HUES64 (cell line): ENCODE measurements around the gene PLEK.
"Not testable (repeated sequence)": the region's sequence is repeated elsewhere in the genome, so short reads cannot be mapped to it uniquely, and the experiment has no call there.

Experiments
- H3K27ac ChIP-seq: 2 replicates; pipeline ENCODE4 v1.7.0; 2013; ENCODE audit warnings: low read depth, low read length, inconsistent platforms
- H3K27me3 ChIP-seq: 2 replicates; pipeline ENCODE4 v1.6.1; 2013; ENCODE audit warnings: mild to moderate bottlenecking, low read length; ENCODE audit not compliant: insufficient read depth
- H3K36me3 ChIP-seq: 2 replicates; pipeline ENCODE4 v1.6.1; 2013; ENCODE audit warnings: mild to moderate bottlenecking, low read length; ENCODE audit not compliant: insufficient read depth
- H3K4me1 ChIP-seq: 2 replicates; pipeline ENCODE4 v1.6.1; 2013; ENCODE audit warnings: mild to moderate bottlenecking, low read length, moderate library complexity; ENCODE audit not compliant: insufficient read depth
- H3K4me3 ChIP-seq: 2 replicates; pipeline ENCODE4 v1.5.1; 2013; ENCODE audit warnings: mild to moderate bottlenecking, low read length, moderate library complexity
- H3K9ac ChIP-seq: 2 replicates; pipeline ENCODE4 v1.6.1; 2013; ENCODE audit warnings: mild to moderate bottlenecking, low read depth, low read length
- H3K9me3 ChIP-seq: 2 replicates; pipeline ENCODE4 v1.6.1; 2013; ENCODE audit warnings: low read depth, low read length; ENCODE audit not compliant: insufficient read depth
- WGBS: fragments of 150-250, 120-280 bp; methylation state at CpG from one replicate; pipeline ENCODE4 v1.1.7; 2013; ENCODE audit warnings: missing lambda C conversion rate; 5-methylcytosine and 5-hydroxymethylcytosine counted together

The PLEK gene

DNA sequence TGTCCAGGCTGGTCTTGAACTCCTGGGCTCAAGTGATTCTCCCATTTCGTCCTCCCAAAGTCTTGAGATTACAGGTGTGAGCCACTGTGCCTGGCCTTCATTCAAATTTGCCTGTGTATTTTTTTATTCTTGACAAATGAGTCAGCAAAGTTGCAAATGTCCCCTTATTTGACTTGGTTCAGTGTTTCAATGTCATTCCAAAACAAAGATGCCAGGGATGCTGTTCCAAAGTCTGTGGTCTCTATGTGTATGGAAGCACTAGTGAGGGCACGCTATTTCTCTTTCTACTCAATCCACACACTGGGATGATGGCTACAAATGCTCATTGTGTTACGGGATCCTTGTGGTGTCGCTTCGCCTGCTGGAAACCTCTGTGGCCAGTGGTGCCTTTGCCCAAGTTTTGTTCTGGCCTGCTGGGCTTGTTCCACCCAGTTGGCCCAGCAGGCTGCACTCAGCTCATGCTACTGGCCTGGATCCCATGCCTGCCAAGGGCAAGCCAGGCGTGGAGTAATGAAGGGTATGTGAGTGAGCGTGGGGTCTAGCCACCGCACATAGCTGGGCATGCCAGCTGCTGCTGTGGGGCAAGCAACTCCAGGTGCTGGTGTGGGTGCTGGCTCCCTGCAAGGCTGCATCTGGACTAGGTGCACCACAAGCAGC is 66.4 kb downstream of the PLEK start:
- Histone ChIP-seq H3K9ac (no peak overlapping the region), H3K9me3 (0 out of 2 replicates have a peak, but pooled peaks cover 2% of the 10 kb centered on the region), H3K27me3 (no peaks in the 10 kb centered on the region)

DNA sequence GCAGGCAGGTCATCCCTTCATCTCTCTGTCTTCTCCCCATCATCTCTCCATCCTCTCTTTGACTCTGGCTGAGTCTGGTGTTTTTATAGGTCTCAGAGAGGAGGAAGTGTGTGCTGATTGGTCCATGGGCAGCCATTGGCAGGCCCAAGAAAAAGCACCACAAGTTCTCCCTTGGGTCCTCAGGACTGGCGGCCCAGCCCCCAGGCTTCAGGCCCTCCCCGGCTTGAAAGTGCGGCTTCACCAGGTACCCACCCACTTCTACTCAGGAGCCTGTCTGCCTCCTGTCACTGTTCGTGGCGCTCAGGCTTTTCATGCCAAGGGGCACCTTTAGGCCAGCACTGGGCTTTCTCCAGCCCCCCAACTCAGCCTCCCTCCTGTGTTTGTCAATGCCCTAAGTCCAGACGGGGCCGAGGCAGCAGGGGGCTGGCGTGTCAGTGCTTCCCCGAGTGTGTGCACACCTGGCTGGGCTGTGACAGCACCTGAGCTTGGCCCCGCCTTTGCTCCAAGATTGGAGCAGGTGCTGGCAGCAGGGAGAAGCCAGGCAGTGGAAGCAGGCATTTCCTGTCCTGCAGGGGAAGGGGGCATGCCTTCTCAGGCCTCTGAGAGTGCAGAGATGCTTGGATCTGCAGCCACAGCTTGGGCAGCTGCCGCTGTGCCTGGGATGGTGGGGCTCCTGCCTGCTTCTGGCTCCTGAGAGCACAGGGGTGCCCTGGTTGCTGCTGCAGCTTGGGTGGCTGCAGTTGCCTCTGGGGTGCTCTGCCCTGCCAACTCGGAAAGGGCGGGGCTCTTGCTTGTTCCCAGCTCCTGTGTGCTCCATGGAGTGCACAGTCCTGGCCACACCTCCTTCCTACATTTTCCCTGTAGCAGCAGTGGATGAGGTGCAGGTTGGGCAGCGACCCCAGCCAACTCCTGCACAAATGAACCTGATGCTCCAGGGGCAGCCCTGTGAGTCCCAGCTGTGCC is 67.9 kb downstream of the PLEK start:
- Histone ChIP-seq H3K27me3 (no peaks in the 10 kb centered on the region), H3K9ac (no peak overlapping the region), H3K27ac (no peak overlapping the region), H3K4me3 (no peak overlapping the region), H3K4me1 (no peaks in the 10 kb centered on the region), H3K36me3 (no peaks in the 10 kb centered on the region), H3K9me3 (0 out of 2 replicates have a peak, but pooled peaks cover 2% of the 10 kb centered on the region)
- 77% methylated on average over 14 of the region's 14 CpGs for WGBS

More for the DNA sequence above, 66.4 kb downstream of the PLEK start:
- Histone ChIP-seq H3K36me3 (no peaks in the 10 kb centered on the region), H3K4me1 (no peaks in the 10 kb centered on the region), H3K27ac (no peak overlapping the region), H3K4me3 (no peak overlapping the region)
- 83% methylated on average over 8 of the region's 8 CpGs for WGBS

DNA sequence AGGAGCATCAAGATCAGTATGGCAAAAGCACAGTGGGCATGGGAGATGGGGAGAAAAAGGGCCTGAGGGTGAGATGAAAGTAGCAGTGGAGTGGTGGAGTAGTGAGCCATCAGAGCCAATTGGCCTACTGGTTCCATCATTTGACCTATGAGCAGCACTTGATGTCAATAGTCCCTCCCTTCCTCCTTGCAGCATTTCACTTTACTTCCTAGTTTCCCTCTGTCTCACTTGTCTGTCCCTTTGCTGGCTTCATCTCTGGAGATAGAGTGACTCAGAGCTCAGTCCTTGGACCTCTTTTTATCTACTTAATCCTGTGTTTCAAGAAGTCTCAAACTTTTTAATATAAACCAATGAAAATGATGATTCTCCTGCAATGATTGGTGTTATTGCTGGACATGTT is 69.9 kb downstream of the PLEK start:
- Histone ChIP-seq H3K36me3 (no peaks in the 10 kb centered on the region), H3K27ac (no peak overlapping the region), H3K4me1 (no peaks in the 10 kb centered on the region)

DNA sequence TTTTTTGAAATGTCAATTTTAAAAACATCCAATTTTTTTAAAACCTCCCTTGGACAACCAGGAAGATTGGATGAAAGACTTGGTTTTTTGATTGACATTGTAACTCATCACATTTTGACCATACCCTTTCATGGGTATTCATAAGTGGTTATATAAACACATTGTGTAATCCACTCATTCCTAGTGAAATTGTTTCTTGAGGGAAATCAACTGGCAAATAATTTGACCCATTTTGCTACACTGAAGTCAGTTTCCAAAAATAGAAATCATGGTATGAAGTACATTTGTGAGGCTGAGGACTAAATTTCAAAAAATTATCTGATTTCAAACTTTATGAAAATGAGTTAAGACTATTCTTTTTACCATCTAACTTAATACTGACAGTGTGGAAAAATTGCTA is 70.5 kb downstream of the PLEK start:
- Histone ChIP-seq H3K4me3 (no peak overlapping the region), H3K9ac (no peak overlapping the region), H3K27ac (no peak overlapping the region), H3K27me3 (no peaks in the 10 kb centered on the region), H3K4me1 (no peaks in the 10 kb centered on the region), H3K36me3 (no peaks in the 10 kb centered on the region), H3K9me3 (0 out of 2 replicates have a peak, but pooled peaks cover 2% of the 10 kb centered on the region)

More for the DNA sequence above, 69.9 kb downstream of the PLEK start:
- Histone ChIP-seq H3K9me3 (0 out of 2 replicates have a peak, but pooled peaks cover 2% of the 10 kb centered on the region), H3K9ac (no peak overlapping the region), H3K4me3 (no peak overlapping the region), H3K27me3 (no peaks in the 10 kb centered on the region)

DNA sequence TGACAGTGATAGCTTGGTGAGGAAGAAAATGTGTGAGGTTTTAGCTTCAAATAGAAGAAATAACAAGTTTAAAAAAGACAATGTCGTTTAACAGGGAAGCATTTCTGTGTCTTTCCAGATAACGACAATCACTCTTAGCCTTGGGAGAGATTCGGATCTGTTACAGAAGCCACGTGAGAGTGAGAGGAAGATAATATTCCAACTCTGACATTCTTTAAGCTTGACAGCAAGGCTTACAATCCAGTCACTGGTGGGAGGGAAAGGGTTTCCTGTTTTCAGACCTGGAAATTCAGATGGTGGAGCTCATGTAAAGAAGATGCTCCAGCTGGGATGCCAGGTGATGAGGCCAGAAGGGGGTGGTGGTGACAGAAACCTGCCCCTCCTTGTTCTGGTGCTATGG is 71.2 kb downstream of the PLEK start:
- H3K4me1 ChIP-seq = no peaks in the 10 kb centered on the region
- no peaks in the 10 kb centered on the region for H3K36me3 ChIP-seq
- no peak overlapping the region for H3K9ac ChIP-seq
- no peak overlapping the region for H3K4me3 ChIP-seq
- 85% methylated on average over 4 of the region's 4 CpGs for WGBS
- H3K27me3 ChIP-seq = no peaks in the 10 kb centered on the region
- no peak overlapping the region for H3K27ac ChIP-seq
- H3K9me3 ChIP-seq = 0 out of 2 replicates have a peak, but pooled peaks cover 2% of the 10 kb centered on the region

DNA sequence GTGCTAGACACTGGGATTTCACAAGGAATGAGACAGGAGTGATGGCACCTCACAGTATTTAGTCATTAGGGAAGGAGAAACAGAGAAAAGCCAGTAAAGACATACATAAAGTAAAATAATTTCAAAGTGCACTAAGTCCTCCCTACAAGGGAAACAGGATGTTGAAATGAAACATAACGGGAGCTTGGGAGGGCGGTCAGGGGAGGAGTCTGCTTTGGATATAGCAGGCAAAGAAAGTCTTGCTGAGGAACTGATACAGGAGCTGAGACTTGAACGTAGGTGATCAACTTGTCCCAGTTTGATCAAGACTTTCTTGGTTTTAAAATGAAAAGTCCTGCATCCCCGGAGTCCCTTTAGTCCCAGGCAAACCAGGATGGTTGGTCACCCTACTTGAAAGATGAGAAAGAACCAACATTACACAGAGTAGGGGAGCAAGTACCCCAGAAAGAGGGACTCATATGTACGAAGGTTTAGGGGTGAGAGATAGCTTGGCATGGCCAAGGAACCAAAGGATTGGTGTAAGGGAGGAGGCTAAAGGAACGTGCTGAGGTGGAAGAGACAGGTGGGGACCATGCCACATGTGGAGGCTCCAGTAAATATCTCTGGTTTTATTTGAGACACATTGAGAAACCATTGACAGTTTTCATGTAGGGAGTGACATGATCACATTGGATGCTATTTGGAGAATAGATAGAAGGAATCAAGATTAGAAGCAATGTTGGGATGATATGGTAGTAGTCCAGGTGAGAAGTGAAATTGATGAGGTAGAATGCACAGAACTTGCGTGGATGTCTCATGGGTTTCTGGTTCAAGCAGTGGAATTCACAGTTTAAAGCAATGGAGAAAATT is 73.6 kb downstream of the PLEK start:
- 90% methylated on average over 7 of the region's 7 CpGs for WGBS
- H3K4me3 ChIP-seq = no peak overlapping the region

DNA sequence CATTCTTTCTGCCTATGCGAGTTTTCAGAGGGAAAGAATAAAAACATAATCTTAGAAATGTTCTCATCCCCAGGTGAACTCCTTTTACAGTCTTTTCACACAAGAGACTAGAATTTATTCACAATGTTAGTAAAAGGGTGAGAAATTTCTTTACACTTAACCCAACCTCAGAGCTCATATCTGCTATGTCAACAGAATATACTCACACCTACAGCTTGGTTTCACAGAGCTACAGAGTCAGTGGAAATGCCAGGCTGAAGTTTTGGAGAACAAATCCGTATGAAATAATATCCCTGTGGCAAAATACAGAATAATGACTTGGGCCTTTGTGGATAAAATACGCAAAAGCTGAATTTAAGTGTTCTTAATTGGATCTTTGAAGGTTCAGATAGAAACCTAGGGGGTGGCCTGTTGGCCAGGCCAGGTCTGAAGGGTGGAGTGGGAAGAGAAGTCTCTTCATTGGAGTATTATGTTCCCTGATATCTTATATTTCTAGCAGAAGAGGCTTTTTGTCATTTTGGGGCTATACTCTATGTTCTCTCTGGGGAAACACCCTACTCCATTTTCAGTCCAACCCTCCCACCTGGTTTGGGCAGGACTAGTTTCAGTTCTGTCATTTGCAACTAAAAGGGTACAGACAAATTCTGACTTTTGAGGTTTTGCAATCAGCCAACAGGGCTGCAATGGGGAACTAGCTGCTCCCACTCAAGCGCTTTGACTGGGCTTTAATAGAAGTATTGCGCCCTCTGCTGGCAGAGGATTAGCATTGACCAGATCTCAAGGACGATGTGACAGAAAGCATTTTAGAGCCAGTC is 76.3 kb downstream of the PLEK start:
- H3K4me3 ChIP-seq = no peak overlapping the region
- no peak overlapping the region for H3K27ac ChIP-seq
- H3K9me3 ChIP-seq = no peaks in the 10 kb centered on the region
- H3K9ac ChIP-seq = no peak overlapping the region
- H3K27me3 ChIP-seq = no peaks in the 10 kb centered on the region
- no peaks in the 10 kb centered on the region for H3K4me1 ChIP-seq
- no peaks in the 10 kb centered on the region for H3K36me3 ChIP-seq
- WGBS = 46% methylated on average over 6 of the region's 6 CpGs

More for the DNA sequence above, 73.6 kb downstream of the PLEK start:
- H3K36me3 ChIP-seq = no peaks in the 10 kb centered on the region
- H3K4me1 ChIP-seq = no peaks in the 10 kb centered on the region
- no peak overlapping the region for H3K27ac ChIP-seq
- no peak overlapping the region for H3K9ac ChIP-seq
- no peaks in the 10 kb centered on the region for H3K9me3 ChIP-seq
- no peaks in the 10 kb centered on the region for H3K27me3 ChIP-seq

DNA sequence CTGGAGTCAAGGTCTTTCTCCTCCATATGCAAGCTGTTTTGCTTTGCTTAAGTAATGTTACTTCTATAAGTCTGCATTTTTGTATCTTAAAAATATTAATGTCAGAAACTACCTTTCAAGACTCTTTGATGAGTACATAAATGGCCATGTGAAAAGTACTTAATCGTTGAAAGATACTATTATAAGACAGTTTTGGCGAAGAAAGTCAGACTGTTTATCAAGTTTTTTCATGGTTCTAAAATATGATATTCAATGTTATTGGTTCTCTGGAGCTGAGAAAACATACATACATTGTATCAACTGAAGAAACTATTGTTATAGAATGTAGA is 76.9 kb downstream of the PLEK start:
- H3K9ac ChIP-seq = no peak overlapping the region
- no peak overlapping the region for H3K4me3 ChIP-seq
- no peak overlapping the region for H3K27ac ChIP-seq
- no peaks in the 10 kb centered on the region for H3K27me3 ChIP-seq
- 86% methylated on average over 2 of the region's 2 CpGs for WGBS
- no peaks in the 10 kb centered on the region for H3K36me3 ChIP-seq
- H3K9me3 ChIP-seq = no peaks in the 10 kb centered on the region
- H3K4me1 ChIP-seq = no peaks in the 10 kb centered on the region

DNA sequence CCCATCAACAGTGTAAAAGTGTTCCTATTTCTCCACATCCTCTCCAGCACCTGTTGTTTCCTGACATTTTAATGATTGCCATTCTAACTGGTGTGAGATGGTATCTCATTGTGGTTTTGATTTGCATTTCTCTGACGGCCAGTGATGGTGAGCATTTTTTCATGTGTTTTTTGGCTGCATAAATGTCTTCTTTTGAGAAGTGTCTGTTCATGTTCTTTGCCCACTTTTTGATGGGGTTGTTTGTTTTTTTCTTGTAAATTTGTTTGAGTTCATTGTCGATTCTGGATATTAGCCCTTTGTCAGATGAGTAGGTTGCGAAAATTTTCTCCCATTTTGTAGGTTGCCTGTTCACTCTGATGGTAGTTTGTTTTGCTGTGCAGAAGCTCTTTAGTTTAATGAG is 81.3 kb downstream of the PLEK start:
- not testable (repeated sequence) for H3K36me3 ChIP-seq, H3K27me3 ChIP-seq, H3K27ac ChIP-seq, H3K9ac ChIP-seq, H3K4me3 ChIP-seq, H3K4me1 ChIP-seq, H3K9me3 ChIP-seq
- no CpG with 5 or more reads among the region's 3 CpGs for WGBS
